ENCODE measurements around the gene ASCL1. TPM values are rescaled to one million over a fixed set of nuclear protein-coding genes. Genes with fewer than 3 reads are reported as not detected.

ASCL1 gene
- total RNA-seq, 2 experiments from 2014 or later = not detected

DNA sequence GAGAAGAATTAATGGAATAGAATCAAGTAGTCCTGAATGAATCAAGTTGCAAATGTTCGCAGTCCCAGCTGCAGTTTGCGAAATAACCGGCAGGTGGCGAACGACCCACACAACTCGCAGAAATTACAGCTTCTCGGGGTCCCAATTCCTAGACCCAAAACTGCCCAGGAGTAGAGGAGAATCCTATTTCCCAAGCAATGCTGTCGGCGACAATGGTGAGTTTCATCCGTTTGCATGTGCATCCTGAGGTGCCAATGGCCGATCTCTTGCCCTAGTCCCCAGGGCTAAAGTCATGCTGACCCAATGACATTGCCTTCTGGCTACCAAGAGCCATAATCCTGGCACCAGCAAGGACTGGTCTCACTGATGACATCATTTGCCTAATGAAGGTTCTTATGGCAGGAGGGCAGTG is 8.5 kb upstream of the ASCL1 start:
- Histone ChIP-seq H3K4me3 (ENCODE audit: low read depth, low read length, poor library complexity, severe bottlenecking) (no peak overlapping the region), H3K27ac (ENCODE audit: low read depth, low read length, poor library complexity, severe bottlenecking) (no peak overlapping the region), H3K4me1 (ENCODE audit: insufficient read depth, low read length, poor library complexity, severe bottlenecking) (no peaks in the 10 kb centered on the region), H3K36me3 (ENCODE audit: insufficient read depth, low read length) (no peaks in the 10 kb centered on the region), H3K9me2 (ENCODE audit: insufficient read depth, low read length) (no peaks in the 10 kb centered on the region), H3K79me2 (ENCODE audit: insufficient read depth, low read depth, low read length) (no peaks in the 10 kb centered on the region), H2AFZ (ENCODE audit: low read length) (no peak overlapping the region), H3K9me3 (ENCODE audit: low read length) (no peaks in the 10 kb centered on the region), H4K20me1 (ENCODE audit: insufficient read depth, low read length) (no peaks in the 10 kb centered on the region), H3K4me2 (ENCODE audit: low read length) (no peak overlapping the region)
- CTCF ChIA-PET (ENCODE audit: unreplicated experiment) = interaction anchor here (1.2 kb wide), 1 partner anchor 600 kb away, joined by 5 read pairs; no protein-coding TSS in a partner anchor
- intact Hi-C loops (cut with micrococcal nuclease; ENCODE audit: unreplicated experiment) = loop anchor here (1.0 to 2.0 kb wide), 2 partner anchors 556 to 599 kb away; no protein-coding TSS in a partner anchor
- BruUV-seq (replicated peaks) = no TSS peak
- DNase-seq (ENCODE audit: low spot score) = peak; percentile 40
- POLR2A ChIA-PET = interaction anchor here (0.6 kb wide), 1 partner anchor 357 kb away, joined by 3 read pairs; no protein-coding TSS in a partner anchor
- no peak for TF ChIP-seq EZH2phosphoT487 (IDR thresholded peaks at IDR 0.05; ENCODE audit: borderline replicate concordance, low read depth, low read length)
- TF ChIP-seq, protein P1, sequence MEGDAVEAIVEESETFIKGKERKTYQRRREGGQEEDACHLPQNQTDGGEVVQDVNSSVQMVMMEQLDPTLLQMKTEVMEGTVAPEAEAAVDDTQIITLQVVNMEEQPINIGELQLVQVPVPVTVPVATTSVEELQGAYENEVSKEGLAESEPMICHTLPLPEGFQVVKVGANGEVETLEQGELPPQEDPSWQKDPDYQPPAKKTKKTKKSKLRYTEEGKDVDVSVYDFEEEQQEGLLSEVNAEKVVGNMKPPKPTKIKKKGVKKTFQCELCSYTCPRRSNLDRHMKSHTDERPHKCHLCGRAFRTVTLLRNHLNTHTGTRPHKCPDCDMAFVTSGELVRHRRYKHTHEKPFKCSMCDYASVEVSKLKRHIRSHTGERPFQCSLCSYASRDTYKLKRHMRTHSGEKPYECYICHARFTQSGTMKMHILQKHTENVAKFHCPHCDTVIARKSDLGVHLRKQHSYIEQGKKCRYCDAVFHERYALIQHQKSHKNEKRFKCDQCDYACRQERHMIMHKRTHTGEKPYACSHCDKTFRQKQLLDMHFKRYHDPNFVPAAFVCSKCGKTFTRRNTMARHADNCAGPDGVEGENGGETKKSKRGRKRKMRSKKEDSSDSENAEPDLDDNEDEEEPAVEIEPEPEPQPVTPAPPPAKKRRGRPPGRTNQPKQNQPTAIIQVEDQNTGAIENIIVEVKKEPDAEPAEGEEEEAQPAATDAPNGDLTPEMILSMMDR (conservative IDR thresholded peaks at IDR 0.05; ENCODE audit: low read length) = peak; percentile 97

DNA sequence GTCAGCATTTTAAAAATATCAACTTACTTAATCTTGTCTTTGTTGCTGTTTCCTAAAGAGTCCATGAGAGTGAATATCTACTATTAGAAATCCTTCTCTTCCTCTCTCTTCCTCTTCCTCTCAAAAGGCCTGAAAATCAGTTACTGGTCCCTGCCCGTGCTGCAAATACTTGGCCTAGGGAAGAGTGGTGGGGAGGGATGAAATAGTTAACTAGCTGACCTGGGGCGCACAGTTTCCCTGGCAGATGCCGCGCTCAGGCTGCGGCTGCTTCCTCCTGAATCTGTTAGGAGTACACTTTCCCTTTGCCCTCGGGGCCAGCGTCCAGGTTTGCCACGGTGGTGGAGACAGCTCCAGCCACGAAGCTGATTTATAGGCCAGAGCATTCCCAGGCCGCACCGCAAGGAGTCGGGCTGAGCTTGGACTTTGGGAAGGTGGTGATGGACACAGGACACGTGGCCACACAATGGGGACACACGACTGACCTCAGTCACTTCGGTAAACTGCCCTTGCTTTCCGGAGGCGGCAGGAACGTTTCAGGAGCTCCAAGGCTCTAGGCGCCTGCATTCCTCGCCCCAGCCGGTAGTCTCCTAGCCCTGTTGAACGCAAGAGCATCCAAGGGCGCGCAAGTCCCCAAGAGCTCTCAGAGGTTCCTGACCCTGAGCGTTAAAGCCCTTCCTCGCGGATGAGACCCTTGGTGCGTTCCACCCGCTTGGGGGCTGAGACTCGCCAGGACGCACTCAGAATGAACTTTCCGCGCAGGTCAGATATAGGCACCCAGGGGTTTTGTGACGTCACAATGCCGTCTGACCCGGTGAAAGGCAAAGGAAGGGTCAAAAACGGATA is 7.1 kb upstream of the ASCL1 start:
- Histone ChIP-seq H3K27ac (ENCODE audit: low read depth, low read length, poor library complexity, severe bottlenecking) (no peak overlapping the region), H3K4me3 (ENCODE audit: low read depth, low read length, poor library complexity, severe bottlenecking) (no peak overlapping the region), H3K9me2 (ENCODE audit: insufficient read depth, low read length) (no peaks in the 10 kb centered on the region), H3K4me1 (ENCODE audit: insufficient read depth, low read length, poor library complexity, severe bottlenecking) (no peaks in the 10 kb centered on the region), H3K4me2 (ENCODE audit: low read length) (no peak overlapping the region), H3K79me2 (ENCODE audit: insufficient read depth, low read depth, low read length) (no peaks in the 10 kb centered on the region), H3K9me3 (ENCODE audit: low read length) (no peaks in the 10 kb centered on the region), H3K36me3 (ENCODE audit: insufficient read depth, low read length) (no peaks in the 10 kb centered on the region), H4K20me1 (ENCODE audit: insufficient read depth, low read length) (no peaks in the 10 kb centered on the region), H2AFZ (ENCODE audit: low read length) (no peak overlapping the region)
- TF ChIP-seq, protein P1 (conservative IDR thresholded peaks at IDR 0.05; ENCODE audit: low read length) = no peak
- no peak for TF ChIP-seq EZH2phosphoT487 (IDR thresholded peaks at IDR 0.05; ENCODE audit: borderline replicate concordance, low read depth, low read length)
- BruUV-seq (replicated peaks) = no TSS peak
- intact Hi-C loops (cut with micrococcal nuclease; ENCODE audit: unreplicated experiment) = no loop called here
- ChIA-PET CTCF (ENCODE audit: unreplicated experiment) (interaction anchor here (0.6 kb wide), 1 partner anchor 254 kb away, joined by 3 read pairs; no protein-coding TSS in a partner anchor), POLR2A (no interaction called here)
- DNase-seq (ENCODE audit: low spot score) = no peak

All from OCI-LY7 (cell line).